Stimulated activated CD4-positive, alpha-beta T cell treated with anti-CD3 and anti-CD28 coated beads, Interleukin-4, amount 100 ng/mL, for 4 hours (primary cell): Measurements from ENCODE around the gene UBE2F.
"Not testable (repeated sequence)": the region's sequence is repeated elsewhere in the genome, so short reads cannot be mapped to it uniquely, and the experiment has no call there.

Source experiments
- DNase-seq, 2 experiments: peaks; one replicate each; pipeline ENCODE4 v3.0.0-alpha.2; 2020

UBE2F gene

DNA sequence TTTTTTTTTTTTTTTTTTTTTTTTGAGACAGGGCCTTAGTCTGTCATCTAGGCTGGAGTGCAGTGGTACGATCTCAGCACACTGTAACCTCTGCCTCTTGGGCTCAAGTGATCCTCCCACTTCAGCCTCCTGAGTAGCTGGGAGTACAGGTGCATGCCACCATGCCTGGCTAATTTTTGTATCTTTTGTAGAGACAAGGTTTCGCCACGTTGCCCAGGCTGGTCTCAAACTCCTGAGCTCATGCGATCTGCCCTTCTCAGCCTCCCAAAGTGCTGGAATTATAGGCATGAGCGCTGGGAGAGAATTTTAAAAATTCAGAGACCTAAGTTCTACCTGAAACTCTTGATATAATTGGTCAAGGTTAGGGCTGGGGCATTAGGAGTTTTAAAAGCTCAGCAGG is 14.8 kb downstream of the UBE2F start:
- DNase-seq: not testable (repeated sequence)

DNA sequence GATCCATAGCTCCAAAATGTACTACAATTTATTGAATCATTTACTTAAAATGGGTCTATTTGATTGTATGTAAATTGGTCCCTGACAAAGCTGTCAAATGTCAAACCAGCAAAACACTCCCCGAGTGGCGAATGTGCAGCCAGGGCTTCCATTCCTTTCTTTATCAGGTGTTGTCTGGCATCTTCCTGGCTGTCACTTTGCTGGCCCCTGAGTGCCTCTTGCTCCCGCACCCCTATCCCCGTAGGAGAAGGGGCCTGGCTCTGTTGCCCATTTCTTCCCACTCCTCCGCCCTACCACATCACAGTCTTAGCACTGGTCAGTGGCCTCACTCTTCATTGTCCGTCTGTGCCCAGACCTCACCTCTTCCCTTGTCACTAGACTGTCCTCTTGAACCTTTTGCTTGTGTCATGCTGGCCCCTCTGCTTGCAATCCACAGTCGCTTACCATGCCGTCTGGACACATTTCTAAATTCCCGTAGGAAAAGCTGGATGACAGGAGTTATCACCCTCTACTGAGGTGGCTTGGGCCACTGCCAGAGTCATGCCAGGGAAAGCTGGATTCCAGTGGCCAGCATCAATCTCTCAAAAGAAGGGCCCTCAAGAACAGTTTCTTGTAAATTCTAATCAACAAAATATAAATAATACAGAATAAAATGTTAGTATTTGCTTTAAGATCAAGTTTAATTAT is 15.4 kb downstream of the UBE2F start:
- no peak for DNase-seq

DNA sequence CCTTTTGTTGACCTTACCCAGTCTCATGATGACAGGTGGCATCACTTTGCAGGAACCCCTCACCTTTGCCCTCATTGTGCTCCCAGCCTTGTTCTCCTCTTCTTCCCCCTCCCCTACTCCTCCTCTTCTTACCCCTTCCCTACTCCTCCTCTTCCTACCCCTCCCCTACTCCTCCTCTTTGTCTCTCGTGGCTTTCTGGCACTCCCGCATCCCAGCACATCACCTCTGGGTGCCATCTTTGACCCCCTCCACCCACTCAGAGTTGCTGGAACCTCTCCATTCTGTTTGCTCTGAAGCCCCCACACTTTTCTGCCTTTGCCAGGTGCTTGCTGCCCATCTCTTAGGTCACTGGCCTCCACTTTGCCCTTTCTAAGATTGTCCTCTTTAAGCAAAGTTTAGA is 17.1 kb downstream of the UBE2F start:
- no peak for DNase-seq

DNA sequence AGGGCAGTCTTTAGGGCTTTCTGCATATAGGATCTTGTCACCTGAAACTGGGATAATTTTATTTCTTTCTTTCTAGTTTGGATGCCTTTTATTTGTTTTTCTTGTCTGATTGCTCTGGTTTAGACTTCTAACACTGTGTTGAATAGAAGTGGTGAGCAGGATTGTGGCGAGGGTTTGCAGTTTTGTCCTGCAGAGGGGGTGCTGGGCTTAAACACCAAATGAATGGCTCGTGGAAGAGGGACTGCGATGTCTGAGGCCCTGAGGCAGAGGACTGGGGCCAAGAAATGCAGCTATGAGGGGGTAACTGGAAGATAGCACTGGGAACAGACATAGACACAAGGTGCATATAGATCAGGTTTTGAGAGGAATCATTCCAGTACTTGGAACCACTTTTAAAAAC is 20.5 kb downstream of the UBE2F start:
- DNase-seq: no peak

DNA sequence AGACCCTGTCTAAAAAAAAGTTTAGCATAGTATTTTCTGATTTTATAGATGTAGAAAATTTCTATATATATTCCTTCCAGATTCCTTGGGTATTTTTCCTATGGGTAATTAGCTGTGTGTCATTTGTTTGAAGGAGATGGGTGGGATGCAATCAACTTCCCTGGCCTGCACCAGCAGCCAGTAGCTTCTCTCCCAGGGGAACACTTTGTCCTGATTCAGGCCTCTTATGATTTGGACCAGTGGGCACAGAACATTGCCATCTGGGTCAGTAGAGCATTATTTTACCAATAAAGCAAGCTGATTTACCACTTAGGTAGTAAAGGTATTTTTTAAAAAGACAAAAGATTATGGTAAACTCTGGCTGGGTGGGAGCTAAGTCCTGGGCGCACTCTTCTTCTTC is 26.9 kb downstream of the UBE2F start:
- DNase-seq: no peak

DNA sequence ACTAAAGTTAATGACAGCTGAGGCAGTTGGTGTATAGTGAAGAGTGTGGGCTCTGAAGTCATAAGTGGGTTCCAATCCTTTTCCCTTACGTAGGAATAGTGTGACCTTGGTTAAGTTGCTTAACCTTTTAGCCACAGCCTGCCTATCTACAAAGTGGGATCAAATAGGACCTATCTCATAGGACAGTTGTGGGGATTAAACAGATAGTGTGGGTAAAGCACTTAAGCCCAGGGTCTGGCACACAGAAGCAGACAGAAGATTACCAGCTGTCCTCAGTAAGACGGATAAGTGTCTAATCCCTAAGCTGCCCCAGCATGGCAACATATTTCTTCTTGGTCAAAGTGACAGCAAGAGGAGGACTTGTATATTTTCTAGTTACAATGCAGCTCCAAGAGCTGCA is 28.2 kb downstream of the UBE2F start:
- no peak for DNase-seq

DNA sequence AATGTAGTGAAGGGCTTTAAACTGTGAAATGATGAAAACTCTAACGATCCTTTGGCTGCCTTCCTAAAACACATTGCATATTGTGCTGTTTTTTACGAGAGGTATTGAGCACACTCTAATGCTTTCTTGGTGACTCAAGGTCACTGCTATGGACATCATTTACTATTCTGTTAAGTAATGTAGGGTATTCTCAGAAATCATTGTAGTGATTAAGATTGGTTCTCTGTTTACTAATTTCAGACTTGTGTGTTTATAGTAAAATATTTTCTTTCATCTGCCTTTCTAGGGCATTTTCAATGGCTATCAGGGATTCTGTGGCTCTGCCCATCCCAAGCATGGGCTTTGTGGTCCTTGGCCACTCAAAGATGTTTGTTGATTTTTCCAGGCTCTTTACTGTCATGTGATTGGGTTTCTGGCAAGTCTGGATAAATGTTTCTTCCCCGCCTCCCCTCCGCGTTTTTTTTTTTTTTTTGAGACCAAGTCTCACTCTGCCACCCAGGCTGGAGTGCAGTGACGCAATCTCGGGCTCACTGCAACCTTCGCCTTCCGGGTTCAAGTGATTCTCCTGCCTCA is 29.3 kb downstream of the UBE2F start:
- DNase-seq: no peak

DNA sequence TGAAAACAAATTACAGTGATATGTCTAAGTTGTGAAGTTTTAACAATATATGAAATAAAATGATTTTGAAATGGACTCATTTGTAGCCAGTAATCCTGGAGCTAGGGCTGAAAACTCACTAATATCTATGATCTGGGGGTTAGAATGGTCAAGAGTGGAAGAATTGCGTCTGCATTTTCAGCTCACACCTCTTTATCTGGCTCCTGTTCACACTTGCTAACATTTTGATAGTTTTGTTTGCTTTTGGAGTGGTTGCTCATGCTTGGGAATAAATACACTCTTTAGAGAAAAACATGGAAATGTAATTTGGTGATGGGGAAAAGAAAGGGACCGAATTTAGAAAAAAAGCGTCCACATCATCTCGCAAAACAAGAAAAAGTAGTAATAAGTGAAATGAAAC is 30.7 kb downstream of the UBE2F start:
- DNase-seq: no peak

DNA sequence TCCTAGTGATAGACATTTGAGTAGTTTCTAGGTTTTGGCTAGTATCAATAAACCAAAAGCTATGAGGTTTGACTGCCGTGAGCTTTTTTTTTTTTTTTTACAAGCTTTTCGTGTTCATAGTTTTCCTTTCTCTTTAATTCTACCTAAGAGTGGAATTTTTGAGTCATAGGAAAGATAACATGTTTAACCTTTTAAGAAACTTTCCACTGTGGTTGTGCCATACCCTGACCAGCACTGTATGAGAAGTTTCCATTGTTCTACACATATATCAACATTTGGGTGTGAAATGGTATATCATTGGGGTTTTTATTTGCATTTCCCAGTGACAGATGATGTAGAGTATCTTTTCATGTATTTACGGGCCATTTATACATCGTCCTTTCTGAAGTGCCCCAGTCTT is 31.7 kb downstream of the UBE2F start:
- DNase-seq: peak in 1 of 2 experiments; percentile 39

DNA sequence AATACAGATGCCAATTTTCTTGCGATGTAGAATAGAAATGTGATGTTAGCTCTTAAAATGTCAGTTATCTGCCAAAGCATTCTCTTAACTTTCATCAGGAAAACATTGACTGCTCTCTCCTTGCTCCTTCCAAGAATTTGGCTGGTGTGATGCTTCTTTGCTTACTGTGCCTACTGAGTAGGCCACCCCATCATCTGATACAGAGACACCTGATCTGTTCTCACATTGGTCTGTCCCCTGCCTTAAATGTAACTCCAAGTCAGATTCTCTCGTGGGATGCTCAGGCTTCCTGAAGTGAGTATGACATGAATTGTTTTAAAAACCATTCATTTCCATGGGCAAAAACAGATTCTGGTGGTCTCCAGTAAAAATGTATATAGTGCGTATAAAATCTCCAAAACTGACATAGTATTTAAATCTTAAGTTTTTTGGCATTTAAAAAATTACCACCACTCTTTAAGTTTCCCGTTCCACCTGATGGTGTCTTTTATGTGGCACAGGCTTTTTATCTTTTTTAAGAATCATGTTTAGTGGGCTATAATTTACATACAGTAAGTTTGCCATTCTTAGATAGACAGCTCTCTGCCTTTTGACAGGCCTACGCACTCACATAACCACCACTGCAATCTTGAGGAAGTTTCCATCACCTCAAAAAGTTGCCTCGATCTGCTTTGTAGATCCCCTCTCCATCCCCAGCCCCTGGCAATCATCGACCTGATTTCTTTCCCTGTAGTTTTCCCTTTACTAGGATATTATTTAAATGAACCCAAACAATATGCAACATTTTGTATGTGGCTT is 36.6 kb downstream of the UBE2F start:
- DNase-seq: peak; percentile 9 to 39

DNA sequence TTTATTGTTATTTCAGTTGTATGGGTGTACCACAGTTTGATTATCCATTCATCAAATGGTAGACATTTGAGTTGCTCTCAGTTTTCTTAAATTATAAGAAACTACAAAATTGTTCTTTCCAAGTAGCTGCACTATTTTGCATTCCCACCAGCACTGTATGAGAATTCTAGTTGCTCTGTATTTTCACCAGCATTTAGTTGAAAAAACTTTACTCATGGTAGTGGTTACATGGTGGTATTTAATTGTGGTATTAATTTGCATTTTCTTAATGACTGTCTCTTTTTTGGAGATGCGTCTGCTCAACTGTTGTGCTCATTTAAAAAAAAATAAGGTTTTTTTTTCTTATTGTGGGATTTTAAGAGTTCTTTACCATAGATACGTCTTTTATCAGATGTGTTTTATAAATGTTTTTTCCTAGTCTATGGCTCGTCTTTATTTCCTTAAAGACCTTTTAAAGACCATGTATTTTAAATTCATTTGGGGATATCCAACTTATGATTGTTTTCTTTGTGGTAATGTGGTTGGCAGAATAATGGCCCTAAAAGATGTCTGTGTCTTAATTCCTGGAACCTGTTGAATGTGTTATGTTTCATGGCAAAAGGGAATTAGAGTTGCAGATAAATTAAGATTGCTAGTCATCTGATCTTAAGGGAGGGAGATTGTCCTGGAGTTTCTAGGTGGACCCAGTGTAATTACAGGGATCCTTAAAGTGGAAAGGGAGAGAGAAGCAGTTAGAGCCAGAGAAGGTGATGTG is 37.4 kb downstream of the UBE2F start:
- no peak for DNase-seq

DNA sequence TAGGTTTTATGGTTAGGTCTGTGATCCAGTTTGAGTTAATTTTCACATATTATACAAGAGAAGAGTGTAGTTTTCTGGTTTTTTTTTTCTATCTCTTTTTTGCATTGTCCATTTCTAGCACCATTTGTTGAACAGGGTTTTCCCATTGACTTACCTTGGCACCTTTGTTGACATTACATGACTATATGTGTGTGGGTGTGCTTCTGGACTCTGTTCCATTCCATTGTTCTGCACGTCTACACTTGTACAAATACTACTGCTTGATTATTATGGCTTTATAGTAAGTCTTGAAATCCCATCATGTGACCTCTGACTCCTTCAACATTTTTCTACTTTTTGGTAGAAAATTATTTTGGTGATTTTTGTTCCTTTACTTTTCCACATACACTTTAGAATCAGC is 38.7 kb downstream of the UBE2F start:
- DNase-seq: no peak

DNA sequence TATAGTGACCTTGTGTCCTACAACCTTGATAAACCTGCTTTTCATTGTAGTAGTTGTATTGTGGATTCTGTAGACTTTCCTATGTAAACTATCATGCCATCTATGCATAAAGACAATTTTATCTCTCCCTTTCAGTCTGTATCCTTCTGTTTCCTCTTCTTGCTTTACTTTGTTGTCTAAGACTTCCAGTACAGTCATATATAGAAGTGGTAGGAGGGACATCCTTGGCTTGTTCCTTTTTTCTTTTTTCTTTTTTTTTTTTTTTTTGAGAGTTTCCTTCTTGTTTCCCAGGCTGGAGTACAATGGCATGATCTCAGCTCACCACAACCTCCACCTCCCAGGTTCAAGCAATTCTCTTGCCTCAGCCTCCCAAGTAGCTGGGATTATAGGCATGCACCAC is 39.7 kb downstream of the UBE2F start:
- no peak for DNase-seq

DNA sequence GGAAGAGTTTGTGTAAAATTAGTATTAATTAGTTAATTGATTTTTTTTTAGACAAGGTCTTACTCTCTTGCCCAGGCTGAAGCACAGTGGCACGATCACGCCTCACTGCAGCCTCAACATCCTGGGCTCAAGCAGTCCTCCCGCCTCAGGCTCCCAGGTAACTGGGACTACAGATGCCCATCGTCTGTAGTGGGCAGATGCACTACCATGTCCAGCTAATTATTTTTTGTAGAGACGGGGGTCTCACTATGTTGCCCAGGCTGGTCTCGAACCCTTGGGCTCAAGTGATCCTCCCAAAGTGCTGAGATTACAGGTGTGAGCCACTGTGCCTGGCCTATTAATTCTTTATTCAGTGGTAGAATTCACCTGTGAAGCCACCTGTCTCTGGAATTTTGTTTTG is 41.1 kb downstream of the UBE2F start:
- DNase-seq: no peak

DNA sequence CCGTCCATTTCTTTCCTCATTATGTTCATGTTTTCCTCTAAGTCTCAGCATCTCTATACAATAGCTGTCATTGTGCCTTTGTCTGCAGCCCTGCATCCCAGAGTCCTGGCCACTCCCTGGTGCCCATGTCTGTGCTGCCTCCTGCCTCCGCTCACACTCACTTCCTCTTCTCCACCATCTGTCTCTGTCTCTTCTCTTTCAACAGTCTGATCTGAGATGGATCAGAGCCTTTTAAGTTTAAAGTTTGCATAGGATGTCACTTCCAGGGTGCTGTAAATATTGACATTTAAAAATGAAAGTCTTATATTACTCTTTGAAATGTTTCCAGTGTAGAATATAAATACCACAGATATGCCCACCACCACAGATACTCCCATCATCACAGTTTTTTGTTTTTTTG is 42.7 kb downstream of the UBE2F start:
- no peak for DNase-seq

DNA sequence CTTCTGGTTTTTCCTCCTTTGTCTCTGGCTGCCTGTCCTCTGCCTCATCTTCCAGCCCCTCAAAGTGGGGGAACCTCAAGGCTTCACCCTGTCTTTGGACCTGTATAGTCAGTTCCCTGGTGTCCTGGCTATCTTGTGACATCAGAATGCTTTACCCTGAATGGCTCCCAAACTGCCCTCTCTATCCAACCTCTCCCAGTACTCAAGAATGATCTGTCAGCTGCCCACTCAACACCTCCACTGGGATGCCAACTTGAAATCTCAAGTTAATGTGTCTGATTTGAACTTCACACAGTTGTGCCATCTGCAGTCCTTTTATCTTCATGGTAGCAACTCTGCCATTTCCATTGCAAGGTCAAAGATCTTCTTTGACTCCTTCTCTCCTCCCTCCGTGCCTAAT is 43.8 kb downstream of the UBE2F start:
- no peak for DNase-seq

DNA sequence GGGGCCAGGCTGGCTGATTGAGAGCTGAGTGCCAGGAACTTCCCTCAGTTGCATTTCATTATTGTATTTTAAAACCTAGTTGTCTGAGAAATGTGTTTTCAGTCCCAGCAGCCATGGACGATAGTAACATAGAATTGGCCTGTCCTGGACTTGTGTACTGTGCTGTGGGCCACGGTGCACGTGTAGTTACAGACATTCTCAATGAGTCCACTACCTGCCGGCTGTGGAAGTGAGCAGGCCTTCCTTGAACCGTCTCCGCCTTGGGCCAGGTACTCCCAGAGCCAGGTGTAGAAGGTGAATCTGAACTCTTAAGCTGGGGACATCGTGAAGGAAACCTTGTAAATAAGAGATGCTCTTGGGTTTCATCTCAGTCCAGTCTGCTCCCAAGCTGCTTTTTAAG is 47.0 kb downstream of the UBE2F start:
- DNase-seq: no peak

DNA sequence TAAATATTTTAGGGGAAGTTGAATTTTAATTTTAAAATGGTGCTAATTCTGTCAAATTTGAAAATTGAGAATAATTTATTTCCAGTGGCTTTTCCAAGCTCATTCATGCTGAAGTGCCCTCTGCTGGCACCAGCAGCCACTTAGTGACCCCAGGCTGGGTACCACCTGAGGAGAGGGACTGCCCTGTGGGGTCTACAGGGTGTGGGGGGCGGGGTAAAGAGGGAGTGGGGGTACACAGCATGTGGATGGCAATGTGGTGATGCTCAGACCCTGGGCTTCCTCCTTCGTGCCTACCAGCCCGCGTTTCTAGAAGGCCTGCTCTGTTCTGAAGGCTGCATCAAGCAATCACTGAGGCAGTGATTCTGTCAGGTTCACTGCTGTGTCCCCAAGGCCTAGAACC is 48.9 kb downstream of the UBE2F start:
- no peak for DNase-seq

DNA sequence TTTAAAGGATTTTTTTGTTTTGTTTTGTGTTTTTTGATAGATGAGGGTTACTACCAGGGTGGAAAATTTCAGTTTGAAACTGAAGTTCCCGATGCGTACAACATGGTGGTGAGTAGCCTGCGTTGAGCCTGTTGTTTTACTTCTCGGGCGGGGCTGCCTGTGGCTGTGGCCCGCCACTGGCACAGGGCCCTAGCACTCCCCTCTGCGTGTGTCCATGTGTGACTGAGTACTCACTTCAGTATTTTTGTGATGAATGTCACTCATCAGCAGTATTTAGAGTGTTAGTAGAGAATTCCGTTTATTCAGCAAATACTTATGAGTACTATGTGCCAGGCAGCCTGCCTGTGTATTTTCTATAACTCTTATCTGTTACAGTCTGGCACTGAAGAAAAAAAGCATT is 49.7 kb downstream of the UBE2F start:
- DNase-seq: no peak

DNA sequence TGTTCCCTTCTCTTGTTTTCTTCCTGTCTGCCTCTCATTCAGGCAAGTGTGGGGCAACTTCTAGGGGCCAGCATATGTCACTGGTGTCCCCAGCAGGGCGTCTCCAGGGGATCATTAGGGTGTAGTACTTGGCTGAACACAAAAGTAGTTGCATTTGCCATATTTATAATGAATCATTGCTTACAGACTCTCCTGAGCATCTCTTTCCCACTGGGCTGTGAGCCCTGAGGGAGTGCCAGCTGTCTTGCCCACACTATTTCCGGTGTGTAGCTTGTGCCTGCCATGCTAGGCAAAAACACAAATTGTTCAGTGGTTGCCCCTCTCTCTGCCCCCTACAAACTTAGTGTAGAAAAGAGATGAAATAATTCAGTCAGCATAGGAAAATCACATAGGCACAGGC is 53.1 kb downstream of the UBE2F start:
- no peak for DNase-seq

DNA sequence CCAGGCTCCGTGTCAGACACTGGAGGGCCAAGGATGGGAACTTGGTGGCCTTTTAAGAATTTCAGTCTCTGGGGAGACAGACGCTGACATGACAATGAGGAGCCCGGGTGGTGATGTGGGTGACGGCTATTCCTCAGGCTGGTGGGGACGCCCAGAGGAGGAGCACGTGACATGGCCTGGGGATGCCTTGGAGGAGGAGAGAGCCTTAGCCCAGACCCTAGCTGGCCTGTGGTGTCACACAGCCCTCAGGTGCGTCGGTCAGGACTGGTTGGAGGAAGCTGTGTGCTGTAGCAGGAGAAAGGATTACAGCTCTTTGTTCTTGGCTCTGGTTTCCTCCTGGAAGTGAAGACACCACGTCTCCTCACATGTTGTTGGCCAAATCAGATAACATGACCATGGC is 54.0 kb downstream of the UBE2F start:
- no peak for DNase-seq

DNA sequence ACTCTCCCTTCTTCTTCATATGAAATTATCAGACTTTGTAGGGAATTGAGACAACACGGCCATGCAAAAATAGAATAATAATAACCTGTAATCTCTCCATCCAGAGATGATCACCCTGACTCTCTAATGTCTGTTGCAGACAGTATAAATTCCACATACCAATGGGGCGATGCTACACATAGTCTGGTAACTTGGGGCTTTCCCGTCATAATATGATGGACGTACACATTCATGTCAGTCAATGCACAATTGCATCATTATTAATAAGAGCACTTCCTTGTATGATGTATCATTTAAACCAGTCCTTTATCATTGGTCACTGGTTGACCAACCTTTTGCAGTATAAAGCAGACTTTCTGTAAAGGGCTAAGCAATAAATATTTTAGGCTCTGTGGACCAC is 54.5 kb downstream of the UBE2F start:
- no peak for DNase-seq

DNA sequence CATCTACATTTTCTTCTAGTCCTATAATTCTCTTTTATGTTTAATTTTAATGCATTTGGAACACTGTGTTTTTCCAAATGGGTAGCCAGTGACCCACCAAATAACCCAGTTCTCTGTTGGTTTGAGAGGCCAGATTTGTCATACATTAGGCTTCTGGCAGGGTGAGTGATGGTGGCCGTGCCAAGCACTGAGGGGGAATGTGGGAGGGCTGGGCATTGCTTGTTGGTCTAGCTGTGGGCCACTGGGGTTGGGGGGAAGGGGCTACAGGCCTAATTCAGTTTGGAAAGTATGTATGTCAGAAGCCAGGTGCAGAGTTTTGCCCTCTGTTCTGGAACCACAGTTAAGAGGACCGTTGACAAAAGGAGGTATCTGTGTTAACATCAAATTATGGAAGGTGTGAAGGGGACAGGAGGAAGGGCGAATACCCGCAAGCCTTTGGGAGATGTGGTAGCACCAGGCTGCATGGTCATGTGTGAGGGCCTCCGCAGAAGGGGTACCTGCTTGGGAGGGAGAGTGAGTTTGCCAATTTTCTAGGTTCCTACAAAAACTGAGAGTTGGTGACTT is 55.9 kb downstream of the UBE2F start:
- no peak for DNase-seq
